ENCODE data around the gene CCDC160. TPM values are rescaled to one million over a fixed set of nuclear protein-coding genes. Genes with fewer than 3 reads are reported as not detected.

The CCDC160 gene
- total and polyA plus RNA-seq, 8 donors = 0.09 to 0.92 (median 0.26) TPM

DNA sequence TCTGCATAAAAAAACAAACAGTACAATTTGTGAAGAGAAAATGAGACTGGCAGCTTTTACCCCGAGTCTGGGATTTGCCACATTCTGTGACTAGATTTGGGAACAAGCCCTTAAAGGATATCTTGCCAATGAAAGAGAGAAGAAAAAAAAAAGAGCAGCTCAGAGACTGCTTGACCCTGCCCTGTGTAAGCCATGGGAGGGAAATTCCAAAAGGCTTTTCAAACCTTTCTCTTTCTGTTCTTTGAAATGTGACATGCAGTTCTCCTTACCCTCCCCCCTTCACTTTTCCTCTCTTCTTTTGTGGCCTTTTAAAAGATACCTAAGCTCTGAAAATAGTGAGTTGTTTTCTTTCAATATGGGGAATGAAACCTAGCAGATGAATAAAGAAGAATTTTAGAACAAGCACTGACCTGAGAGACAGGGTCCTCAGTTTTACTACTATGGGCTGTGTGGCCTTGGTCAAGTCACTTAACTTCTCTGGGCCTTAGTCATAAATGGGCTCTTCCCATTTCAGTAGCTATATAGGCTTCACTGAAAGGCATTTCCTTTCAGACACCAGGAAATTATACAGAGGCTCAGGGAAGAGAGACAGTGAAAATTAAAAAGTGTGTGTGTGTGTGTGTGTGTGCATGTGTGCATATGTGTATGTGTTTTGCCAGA, 5.1 kb downstream of the CCDC160 start:
- peaks cover 0 to 5% (median 0%) of the 10 kb centered on the region in 4 donors for H3K27me3 ChIP-seq
- H3K27ac ChIP-seq = no peak overlapping the region
- no peak for FAIRE-seq
- H3K4me1 ChIP-seq = no peaks in the 10 kb centered on the region
- no peak for DNase-seq
- H3K9me3 ChIP-seq = no peaks in the 10 kb centered on the region
- H3K36me3 ChIP-seq = no peaks in the 10 kb centered on the region
- ATAC-seq = no peak
- intact Hi-C loops (cut with DNase I) = no loop called here
- no peak overlapping the region for H3K4me3 ChIP-seq
- 15 to 45% methylated on average over 1 of the region's 1 CpG for WGBS, 2 donors
- TF ChIP-seq, protein P1, sequence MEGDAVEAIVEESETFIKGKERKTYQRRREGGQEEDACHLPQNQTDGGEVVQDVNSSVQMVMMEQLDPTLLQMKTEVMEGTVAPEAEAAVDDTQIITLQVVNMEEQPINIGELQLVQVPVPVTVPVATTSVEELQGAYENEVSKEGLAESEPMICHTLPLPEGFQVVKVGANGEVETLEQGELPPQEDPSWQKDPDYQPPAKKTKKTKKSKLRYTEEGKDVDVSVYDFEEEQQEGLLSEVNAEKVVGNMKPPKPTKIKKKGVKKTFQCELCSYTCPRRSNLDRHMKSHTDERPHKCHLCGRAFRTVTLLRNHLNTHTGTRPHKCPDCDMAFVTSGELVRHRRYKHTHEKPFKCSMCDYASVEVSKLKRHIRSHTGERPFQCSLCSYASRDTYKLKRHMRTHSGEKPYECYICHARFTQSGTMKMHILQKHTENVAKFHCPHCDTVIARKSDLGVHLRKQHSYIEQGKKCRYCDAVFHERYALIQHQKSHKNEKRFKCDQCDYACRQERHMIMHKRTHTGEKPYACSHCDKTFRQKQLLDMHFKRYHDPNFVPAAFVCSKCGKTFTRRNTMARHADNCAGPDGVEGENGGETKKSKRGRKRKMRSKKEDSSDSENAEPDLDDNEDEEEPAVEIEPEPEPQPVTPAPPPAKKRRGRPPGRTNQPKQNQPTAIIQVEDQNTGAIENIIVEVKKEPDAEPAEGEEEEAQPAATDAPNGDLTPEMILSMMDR (IDR thresholded peaks at IDR 0.05) = no peak

DNA sequence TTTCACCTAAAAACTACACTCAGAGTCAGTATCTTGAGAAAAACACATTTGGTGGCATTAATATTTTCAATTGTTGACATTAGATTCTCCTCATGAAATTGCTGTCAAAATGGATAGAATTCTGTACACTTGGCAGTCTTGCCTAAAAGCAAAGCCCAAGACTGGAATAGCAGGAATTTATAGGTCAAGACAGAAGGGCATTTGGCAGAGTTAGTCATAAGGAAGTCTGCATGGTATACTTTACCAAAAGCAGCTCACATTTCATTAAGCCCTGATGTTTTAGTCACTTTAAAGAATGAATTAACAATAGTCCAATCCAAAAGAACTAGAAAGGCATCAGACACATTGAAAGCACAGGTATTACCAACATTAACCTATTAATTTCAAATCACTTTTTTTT, 7.1 kb downstream of the CCDC160 start:
- intact Hi-C loops (cut with DNase I) = no loop called here
- Histone ChIP-seq H3K27me3 (peaks cover 0 to 5% (median 0%) of the 10 kb centered on the region in 4 donors), H3K4me1 (no peaks in the 10 kb centered on the region), H3K4me3 (no peak overlapping the region), H3K9me3 (no peaks in the 10 kb centered on the region), H3K27ac (no peak overlapping the region), H3K36me3 (no peaks in the 10 kb centered on the region)
- FAIRE-seq (peak; percentile 72), DNase-seq (no peak), ATAC-seq (no peak)
- TF ChIP-seq, protein P1 (IDR thresholded peaks at IDR 0.05) = no peak

DNA sequence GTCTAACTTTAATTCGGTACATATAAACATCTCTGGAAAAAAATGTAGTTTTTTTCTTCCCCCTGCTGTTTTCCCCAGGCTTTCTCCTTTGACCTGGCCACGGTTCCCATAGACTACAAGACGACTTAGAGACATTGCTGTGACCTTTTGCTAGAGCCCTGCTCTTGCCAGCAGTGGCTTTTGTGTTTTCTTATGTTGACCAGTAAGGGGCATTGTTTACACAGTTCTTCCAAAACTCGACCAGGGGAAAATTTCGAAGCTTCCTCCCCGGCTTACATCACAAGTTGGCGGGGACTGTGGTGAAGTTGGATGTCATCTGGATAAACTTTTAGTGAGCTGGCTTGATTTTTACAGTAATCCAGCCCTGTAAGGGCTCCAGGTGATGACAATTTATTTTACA, 9.3 kb downstream of the CCDC160 start:
- no peaks in the 10 kb centered on the region for H3K9me3 ChIP-seq
- TF ChIP-seq, protein P1 (IDR thresholded peaks at IDR 0.05) = no peak
- no peak for ATAC-seq
- H3K36me3 ChIP-seq = no peaks in the 10 kb centered on the region
- no peak overlapping the region for H3K4me3 ChIP-seq
- WGBS, 2 donors = 40 to 53% methylated on average over 7 of the region's 7 CpGs
- H3K27ac ChIP-seq = no peak overlapping the region
- intact Hi-C loops (cut with DNase I) = no loop called here
- no peak for FAIRE-seq
- H3K4me1 ChIP-seq = no peaks in the 10 kb centered on the region
- DNase-seq = no peak
- H3K27me3 ChIP-seq = peaks cover 0 to 5% (median 0%) of the 10 kb centered on the region in 4 donors

DNA sequence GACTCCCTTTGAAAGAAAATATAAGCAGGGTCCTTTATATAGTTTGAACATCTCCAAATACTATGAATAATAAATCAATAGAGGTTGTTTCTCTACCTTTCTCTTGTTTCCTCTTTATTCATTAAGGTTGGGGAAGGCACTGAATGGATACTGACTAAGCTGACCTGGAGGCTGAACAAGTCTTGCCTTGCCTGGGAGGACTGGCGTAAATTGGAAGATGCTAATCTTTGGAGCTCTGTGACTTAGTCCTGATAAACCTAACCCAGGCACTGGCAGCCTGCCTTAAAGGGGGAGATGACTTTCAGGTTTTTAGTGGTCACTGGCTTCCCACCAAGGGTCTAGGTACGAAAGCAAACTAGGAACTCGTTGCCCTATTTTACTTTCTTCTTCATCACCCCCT, 10.5 kb downstream of the CCDC160 start:
- 69 to 74% methylated on average over 3 of the region's 3 CpGs for WGBS, 2 donors
- Histone ChIP-seq H3K9me3 (no peaks in the 10 kb centered on the region), H3K4me1 (no peaks in the 10 kb centered on the region), H3K27me3 (peaks cover 0 to 5% (median 0%) of the 10 kb centered on the region in 4 donors), H3K27ac (no peak overlapping the region), H3K36me3 (no peaks in the 10 kb centered on the region), H3K4me3 (no peak overlapping the region)
- intact Hi-C loops (cut with DNase I) = no loop called here
- ATAC-seq (no peak), DNase-seq (no peak), FAIRE-seq (no peak)
- TF ChIP-seq, protein P1 (IDR thresholded peaks at IDR 0.05) = no peak

DNA sequence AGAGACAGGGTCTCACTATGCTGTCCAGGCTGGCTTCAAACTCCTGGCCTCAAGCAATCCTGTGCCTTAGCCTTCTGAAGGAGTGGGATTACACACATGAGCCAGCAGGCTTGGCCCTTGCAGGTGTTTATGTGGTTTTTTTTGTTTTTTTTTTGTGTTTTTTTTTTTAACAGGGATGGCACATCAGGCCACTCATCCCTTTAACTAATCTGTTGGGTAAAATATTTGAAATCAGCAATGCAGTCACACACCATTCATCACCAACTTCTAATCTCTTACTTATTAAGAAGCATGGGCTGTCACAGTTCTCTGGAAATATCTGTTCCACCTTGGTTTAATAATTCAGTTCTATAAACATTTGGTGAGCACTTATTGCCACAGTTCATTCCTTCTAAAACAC, 12.3 kb downstream of the CCDC160 start:
- no peak for DNase-seq
- no peaks in the 10 kb centered on the region for H3K9me3 ChIP-seq
- intact Hi-C loops (cut with DNase I) = no loop called here
- H3K4me1 ChIP-seq = no peaks in the 10 kb centered on the region
- ATAC-seq = no peak
- H3K27ac ChIP-seq = no peak overlapping the region
- H3K4me3 ChIP-seq = no peak overlapping the region
- TF ChIP-seq, protein P1 (IDR thresholded peaks at IDR 0.05) = no peak
- H3K27me3 ChIP-seq = peaks cover 0 to 5% (median 0%) of the 10 kb centered on the region in 4 donors
- H3K36me3 ChIP-seq = no peaks in the 10 kb centered on the region
- FAIRE-seq = no peak

Data from pancreas (tissue), 10 donors.